WERI-Rb-1 (cell line): ENCODE results near the gene GRIK2.
A peak's percentile ranks its signal among the peaks of the same experiment; 100 is the strongest.

Experiments used
- DNase-seq: peaks from one replicate; pipeline ENCODE4 v3.0.0-alpha.2; 2020
- H3K27ac ChIP-seq: fragments of 250-450 bp; sonication (Bioruptor Pico); 2 replicates; pipeline ENCODE4 v1.5.1; 2020; ENCODE audit warnings: mild to moderate bottlenecking, moderate library complexity
- H3K27me3 ChIP-seq: fragments of 250-450 bp; sonication (Bioruptor Pico); 2 replicates; pipeline ENCODE4 v1.5.1; 2021; ENCODE audit warnings: mild to moderate bottlenecking, low read depth, moderate library complexity; ENCODE audit not compliant: insufficient read depth, severe bottlenecking
- H3K36me3 ChIP-seq: fragments of 250-450 bp; sonication (Bioruptor Pico); 2 replicates; pipeline ENCODE4 v1.5.1; 2020; ENCODE audit warnings: mild to moderate bottlenecking, moderate library complexity
- H3K4me3 ChIP-seq: 2 replicates; pipeline ENCODE4 v1.5.1; 2011; ENCODE audit warnings: low read depth, mild to moderate bottlenecking, control low read depth, low read length
- H3K9me3 ChIP-seq: fragments of 250-450 bp; sonication (Bioruptor Pico); 2 replicates; pipeline ENCODE4 v1.5.1; 2021; ENCODE audit warnings: mild to moderate bottlenecking, moderate library complexity; ENCODE audit not compliant: severe bottlenecking
- CTCF ChIP-seq: IDR thresholded peaks from 2 replicates; pipeline ENCODE4 v1.5.1; 2011; ENCODE audit warnings: low read depth, mild to moderate bottlenecking, control low read depth, inconsistent platforms, low read length

Gene GRIK2

GRCh38 chr6:101994521-101994920, 601.0 kb downstream of the GRIK2 start:
- TF ChIP-seq CTCF, result no peak
- no peaks in the 10 kb centered on the region for H3K27me3 ChIP-seq
- H3K9me3 ChIP-seq, result no peaks in the 10 kb centered on the region
- no peaks in the 10 kb centered on the region for H3K36me3 ChIP-seq
- H3K4me3 ChIP-seq, result no peak overlapping the region
- H3K27ac ChIP-seq, result no peak overlapping the region
- no peak for DNase-seq

DNA sequence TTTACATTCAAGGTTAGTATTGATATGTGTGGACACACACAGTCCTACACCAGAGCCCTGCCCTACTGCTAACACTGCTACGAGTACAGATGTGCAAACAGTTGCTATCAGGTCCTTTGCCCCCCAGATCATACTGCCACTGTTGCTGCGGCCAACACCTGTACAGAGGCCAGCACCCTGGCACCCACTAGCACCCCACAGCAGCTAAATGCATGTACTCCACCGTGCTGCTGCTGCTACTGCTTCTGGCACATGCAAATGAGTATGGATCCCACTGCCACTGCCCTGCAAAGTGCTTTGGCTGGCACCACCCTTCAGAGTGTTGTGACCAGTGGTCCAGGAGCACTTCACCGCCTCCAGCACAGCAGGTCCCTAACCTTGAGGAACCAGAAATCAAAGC, 621.9 kb downstream of the GRIK2 start:
- H3K36me3 ChIP-seq, result no peaks in the 10 kb centered on the region
- H3K9me3 ChIP-seq, result no peaks in the 10 kb centered on the region
- DNase-seq, result no peak
- H3K27ac ChIP-seq, result no peak overlapping the region
- no peak overlapping the region for H3K4me3 ChIP-seq
- no peak for TF ChIP-seq CTCF
- no peaks in the 10 kb centered on the region for H3K27me3 ChIP-seq

GRCh38 chr6:102022281-102022680, 628.8 kb downstream of the GRIK2 start:
- Histone ChIP-seq H3K27ac (no peak overlapping the region), H3K27me3 (no peaks in the 10 kb centered on the region), H3K9me3 (no peaks in the 10 kb centered on the region), H3K4me3 (no peak overlapping the region), H3K36me3 (no peaks in the 10 kb centered on the region)
- no peak for DNase-seq
- no peak for TF ChIP-seq CTCF

DNA sequence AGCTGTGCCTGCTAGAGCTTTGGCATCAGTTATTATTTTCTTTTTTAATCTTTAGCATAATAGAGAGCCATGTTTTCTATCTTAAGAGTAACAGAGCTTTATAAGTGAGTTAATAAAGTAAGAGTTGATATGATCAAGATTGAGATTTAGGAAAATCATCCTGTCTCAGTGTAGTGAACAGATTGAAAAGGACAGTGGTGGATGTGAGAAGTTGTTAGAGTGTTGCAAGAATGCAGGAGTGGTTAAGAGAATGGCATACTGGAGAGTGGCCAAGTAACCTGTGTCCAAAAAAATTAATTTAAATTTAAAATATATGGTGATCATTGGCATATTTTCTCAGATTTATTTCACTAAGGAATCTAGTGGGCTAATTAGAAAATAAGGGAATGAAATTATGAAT, 629.3 kb downstream of the GRIK2 start:
- no peak overlapping the region for H3K4me3 ChIP-seq
- H3K27me3 ChIP-seq, result no peaks in the 10 kb centered on the region
- H3K27ac ChIP-seq, result no peak overlapping the region
- no peaks in the 10 kb centered on the region for H3K36me3 ChIP-seq
- DNase-seq, result no peak
- no peaks in the 10 kb centered on the region for H3K9me3 ChIP-seq
- TF ChIP-seq CTCF, result no peak

GRCh38 chr6:102023977-102024657, 630.6 kb downstream of the GRIK2 start:
- Histone ChIP-seq H3K27ac (no peak overlapping the region), H3K27me3 (no peaks in the 10 kb centered on the region), H3K4me3 (no peak overlapping the region), H3K36me3 (no peaks in the 10 kb centered on the region), H3K9me3 (no peaks in the 10 kb centered on the region)
- no peak for DNase-seq
- TF ChIP-seq CTCF, result no peak

- peak; percentile 19 for DNase-seq
Measured at GRCh38 chr6:102026649-102027048, 633.1 kb downstream of the GRIK2 start.

More at GRCh38 chr6:102026649-102027048, 633.1 kb downstream of the GRIK2 start:
- no peaks in the 10 kb centered on the region for H3K36me3 ChIP-seq
- TF ChIP-seq CTCF, result no peak
- no peaks in the 10 kb centered on the region for H3K27me3 ChIP-seq
- no peak overlapping the region for H3K4me3 ChIP-seq
- 0 out of 2 replicates have a peak overlapping the region, but pooled peaks have one; percentile 13 for H3K27ac ChIP-seq
- H3K9me3 ChIP-seq, result no peaks in the 10 kb centered on the region
